GM11168 (cell line): ENCODE measurements around the gene CIRBP.

Experiments used
- in situ Hi-C: fragments of 300-500 bp; cut with MboI; formaldehyde crosslinking; loops from one replicate; pipeline ENCODE4 v1.12.0; 2022; ENCODE audit warnings: low sequenced_read_pairs; ENCODE audit not compliant: unreplicated experiment

The CIRBP gene

GRCh38 chr19:1254081-1254527 lies 15.0 kb upstream of the CIRBP start:
- in situ Hi-C loops, result no loop called here

GRCh38 chr19:1254530-1255185 lies 14.5 kb upstream of the CIRBP start:
- in situ Hi-C loops, result no loop called here

DNA sequence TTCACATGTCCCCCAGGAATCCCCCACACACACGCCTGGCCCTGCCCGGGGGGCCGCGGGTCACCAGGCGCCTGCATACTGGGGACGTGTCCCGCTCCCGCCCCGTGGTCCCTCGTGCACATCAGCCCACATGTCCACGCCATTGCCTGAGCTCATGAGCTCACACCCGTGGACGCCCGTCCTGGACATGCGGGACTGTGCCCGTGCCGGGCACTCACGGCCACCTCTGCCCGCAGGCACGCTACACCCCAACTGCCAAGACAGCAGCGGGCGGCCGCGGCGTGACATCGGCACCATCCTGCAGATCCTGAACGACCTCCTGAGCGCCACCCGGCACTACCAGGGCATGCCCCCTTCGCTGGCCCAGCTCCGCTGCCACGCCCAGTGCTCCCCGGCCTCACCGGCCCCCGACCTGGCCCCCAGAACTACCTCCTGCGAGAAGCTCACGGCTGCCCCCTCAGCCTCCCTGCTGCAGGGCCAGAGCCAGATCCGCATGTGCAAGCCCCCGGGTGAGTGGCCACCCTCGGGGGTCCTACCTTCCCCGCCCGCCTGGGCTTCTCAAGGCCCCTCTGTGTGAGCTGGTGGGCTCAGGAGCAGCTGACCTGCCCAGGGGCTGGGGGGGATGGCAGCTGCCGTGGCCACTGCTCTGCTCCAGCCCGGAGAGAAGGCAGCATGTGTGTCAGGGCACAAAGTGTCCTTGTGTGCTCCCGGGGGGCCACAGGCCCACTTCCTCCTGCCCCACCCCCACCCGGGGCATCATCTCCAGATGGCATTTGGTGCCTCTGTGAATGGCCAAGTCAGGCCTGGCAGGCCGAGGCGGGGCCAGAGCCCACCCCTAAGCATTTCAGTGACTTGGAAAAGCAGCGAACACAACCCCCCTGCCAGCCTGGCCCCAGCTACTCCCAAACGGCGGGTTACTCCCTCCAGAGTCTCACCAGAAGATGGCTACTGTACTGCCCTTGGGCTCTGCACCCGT lies 13.7 kb upstream of the CIRBP start:
- in situ Hi-C loops, result no loop called here

- in situ Hi-C loops, result no loop called here
Observed at GRCh38 chr19:1256646-1257474, 12.3 kb upstream of the CIRBP start.

DNA sequence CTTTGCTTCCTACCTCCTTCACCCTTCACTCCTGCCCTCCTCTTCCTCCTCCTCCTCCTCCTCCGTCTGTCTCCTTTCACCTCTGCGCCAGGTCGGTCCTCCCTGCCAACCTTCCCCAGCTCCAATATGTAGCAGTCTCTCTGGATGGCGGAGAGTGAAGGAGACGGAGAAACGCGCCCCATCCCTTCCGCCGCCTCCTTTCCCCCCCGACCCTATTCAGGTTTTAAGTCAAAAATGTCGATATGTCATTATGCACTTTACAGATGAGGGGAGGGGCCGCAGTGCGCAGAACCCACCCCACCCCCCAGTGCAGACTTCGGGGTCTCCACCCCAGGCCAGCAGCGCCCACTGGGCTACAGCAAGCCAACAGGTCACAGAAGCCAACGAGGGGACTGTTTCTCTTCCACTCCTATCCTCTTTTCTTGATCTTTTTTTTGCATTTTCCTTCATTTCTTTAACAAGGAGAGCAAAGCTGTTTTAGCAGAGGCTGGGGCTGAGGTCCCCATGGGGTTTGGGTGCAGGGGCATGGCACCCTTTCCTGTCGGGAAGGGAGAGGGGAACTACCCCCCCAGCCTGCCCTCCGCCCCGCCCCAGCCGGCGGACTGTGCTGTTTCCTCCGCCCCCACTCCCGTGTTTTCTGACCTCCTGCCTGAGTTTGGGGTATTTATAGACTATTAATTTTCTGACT lies 11.5 kb upstream of the CIRBP start:
- in situ Hi-C loops, result no loop called here

DNA sequence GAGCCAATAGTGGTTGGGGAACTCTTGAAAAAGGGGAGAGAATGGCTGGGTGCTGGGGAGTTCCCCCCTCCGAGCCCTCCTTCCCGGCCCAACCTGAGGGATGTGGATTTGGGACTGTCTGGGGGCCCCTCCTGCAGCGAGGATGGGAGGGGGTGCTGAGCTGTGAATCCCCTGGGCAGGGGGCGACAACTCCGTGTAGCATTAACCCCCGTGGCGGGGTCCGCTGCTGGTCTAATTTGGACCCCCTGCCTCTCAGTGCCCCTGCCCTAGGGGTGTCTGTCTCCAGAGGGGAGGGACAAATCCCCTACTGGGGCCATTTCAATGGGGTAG lies 11.0 kb upstream of the CIRBP start:
- in situ Hi-C loops, result no loop called here

GRCh38 chr19:1258707-1259205 lies 10.4 kb upstream of the CIRBP start:
- in situ Hi-C loops, result no loop called here

DNA sequence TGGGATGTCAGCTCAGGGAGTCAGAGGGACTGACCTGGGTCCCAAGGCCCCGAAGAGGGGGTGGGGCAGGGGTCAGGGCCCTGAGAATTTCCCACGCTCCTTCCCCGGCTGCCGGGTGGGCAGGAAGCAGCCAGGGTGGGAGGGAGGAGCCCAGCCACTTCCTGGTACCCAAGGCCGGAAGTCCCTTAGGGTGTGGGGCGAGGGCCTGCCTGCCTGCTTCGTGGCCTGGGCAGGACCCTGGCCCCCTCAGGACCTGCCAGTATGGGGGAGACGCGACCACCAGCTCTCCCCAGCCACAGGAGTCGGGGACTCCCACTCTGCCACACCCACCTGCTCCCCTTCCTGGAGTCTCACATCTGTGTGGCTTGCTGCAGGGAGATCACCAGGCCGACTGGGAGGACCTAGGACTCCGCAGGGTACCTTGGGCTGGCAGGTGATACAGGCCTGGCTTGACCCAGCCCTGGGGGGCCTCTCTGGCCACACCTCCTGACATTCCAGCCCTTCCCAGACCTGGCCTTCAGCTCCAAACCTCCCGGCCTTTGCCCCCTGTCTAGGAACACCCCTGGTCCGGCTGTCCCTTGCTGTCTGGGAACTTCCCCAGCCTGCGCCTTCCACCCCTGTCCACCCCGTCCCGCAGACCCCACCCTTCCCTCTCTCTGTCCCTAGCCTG lies 9.8 kb upstream of the CIRBP start:
- in situ Hi-C loops, result no loop called here

DNA sequence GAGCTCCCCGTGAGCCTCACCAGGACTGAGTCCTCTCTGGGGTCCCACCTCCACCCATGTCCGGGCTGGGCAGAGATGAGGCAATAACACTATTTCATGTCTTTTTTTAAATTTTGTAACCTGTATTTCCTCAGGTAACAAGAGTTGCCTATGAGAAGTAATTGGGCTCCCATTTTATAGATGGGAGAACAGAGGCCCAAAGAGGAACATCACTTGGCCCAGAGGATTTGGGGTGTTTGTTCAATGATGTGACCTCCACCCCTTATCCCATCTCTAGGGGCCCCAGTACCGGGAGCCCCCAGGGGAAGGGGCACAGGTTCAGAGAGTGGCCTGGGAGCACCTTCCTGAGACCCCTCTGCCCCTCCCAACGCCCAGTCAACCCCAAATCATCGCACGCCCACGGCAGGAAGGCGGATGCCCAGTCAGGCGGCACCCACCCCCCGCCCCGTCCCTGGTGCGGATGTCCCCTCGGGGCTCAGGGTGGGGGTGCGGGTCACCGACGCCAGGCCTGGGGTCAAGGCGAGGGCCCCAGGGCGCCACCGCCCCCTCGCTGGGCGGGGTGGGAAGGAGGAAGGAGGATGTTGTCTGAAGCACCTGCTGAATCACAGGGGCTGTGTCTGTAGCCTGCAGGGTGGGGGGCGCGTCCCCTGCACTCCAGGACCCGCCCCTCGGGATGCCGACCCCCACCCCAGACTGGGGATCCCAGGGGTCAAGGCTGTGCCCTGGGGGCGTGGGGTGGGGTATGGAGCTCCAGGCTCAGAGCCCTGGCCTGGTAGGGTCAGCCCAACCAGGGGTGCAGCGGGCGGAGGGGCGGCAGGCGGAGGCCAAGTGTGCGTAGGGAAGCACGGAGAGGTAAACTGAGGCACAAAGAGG lies 9.0 kb upstream of the CIRBP start:
- in situ Hi-C loops, result no loop called here

GRCh38 chr19:1260749-1261537 lies 8.2 kb upstream of the CIRBP start:
- in situ Hi-C loops, result no loop called here

GRCh38 chr19:1261538-1261797 lies 7.7 kb upstream of the CIRBP start:
- in situ Hi-C loops, result no loop called here

- in situ Hi-C loops, result no loop called here
Observed at GRCh38 chr19:1261798-1262622, 7.1 kb upstream of the CIRBP start.

DNA sequence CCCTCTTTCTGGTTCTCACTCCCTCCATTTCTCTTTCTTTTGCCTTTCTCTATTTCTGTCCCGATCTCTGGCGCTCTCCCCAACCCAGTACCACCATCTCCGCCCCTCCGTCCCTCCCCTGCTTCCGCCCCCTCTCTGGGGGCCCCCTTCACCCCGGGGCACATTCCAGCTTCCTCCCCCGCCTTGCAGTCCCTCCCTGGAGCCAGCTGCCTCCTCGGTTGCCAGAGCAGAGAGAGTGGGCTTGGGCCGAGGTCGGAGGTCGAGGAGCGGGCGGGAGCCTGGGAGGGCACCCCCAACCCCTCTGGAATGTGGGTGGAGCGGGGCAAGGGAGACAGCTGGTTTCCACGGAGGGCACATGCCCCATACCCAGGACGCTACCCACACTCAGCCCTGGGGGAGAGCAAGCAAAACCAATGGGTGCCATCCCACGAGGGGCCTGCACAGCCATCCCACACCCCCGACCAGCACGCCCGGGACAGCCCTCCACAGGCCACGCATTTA lies 6.5 kb upstream of the CIRBP start:
- in situ Hi-C loops, result no loop called here

GRCh38 chr19:1263188-1263587 lies 5.9 kb upstream of the CIRBP start:
- in situ Hi-C loops, result no loop called here

DNA sequence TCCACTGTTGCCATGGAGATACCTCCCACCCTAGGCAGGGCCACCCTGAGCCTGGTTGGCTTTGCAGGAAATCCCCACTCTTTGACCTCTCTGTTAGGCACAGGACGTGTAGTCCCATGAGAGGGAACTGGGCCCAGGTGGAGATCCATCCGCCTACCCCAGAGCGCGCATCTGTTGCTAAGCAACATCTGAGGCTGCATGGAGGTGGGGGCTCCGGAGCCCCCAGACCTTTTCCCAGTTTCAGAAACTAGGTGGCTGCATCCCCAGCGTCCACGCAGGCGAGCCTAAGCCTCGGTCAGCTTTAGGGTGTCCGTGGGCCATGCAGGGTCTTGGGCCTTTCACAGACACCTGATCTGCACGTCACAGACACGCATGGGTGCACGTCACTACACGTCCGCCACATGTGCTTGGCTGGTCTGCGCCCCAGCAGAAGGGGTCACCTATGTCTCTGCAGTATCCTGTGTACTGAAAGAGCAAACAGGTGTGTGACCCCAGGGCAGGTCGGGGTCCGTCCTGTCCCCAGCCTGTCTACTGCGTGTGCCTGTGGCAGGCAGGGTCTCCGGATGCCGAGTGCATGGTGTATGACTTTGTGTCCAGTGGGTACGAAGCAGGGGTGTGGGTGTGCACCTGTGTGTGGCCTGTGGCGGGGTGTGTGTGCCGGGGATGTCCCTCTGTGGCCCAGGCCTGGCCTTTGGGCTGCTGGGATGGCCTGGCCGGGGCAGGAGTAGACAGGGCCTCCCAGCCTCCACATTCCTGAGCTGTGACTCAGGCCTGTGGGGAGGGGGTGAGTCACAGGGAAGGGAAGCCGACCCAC lies 4.1 kb upstream of the CIRBP start:
- in situ Hi-C loops, result no loop called here

DNA sequence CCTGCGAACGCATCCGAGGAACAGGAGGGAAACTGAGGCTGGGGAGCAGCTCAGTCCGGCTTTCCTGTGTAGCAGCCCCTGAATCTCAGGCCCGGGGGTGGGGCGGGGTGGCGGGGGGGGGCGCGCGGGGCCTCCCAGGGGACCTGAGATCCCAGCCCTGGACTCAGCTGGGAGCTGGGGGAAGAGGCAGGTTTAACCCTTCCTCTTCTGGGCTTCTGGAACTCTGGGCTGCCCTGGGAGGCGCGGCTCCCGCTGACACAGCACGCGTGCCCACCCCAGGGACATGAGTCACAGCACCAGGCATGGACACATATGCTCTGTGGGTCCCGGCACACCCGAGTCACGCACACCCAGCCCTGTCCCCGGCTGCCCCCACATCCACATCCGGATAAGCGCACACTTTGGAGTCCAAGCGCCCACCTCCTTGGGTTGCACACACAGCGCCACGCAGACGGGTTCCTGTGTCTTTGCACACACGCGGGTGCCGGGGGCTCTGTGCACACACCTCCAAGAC lies 3.5 kb upstream of the CIRBP start:
- in situ Hi-C loops, result no loop called here
